Kidney (tissue), 14 donors: ENCODE results near the gene ZDHHC1. TPM values are rescaled to one million over a fixed set of nuclear protein-coding genes. Genes with fewer than 3 reads are reported as not detected.
A peak's percentile ranks its signal among the peaks of the same experiment; 100 is the strongest.
"Not testable (repeated sequence)": the region's sequence is repeated elsewhere in the genome, so short reads cannot be mapped to it uniquely, and the experiment has no call there.

Source experiments
- DNase-seq, 5 donors: peaks; one replicate each; pipeline ENCODE4 v3.0.0-alpha.2; 2013 to 2020
- FAIRE-seq: peaks from 2 replicates; lab custom pipeline; 2012; peaks lifted over from hg19 to GRCh38; lab: Jason Lieb, UNC
- H3K27ac ChIP-seq, 2 donors: one replicate each; pipeline ENCODE4 v1.7.0; 2013; ENCODE audit warnings: low read depth in 2 of 2, low read length in 2 of 2, inconsistent platforms in 1 of 2
- H3K27me3 ChIP-seq: one replicate; pipeline ENCODE4 v1.7.1; 2013; ENCODE audit warnings: low read length, inconsistent platforms; ENCODE audit not compliant: control insufficient read depth, insufficient read depth
- H3K36me3 ChIP-seq, 3 donors: one replicate each; pipeline versions ENCODE4 v1.7.0 to v1.7.1; 2013; ENCODE audit warnings: low read length in 3 of 3, control low read depth in 1 of 3, inconsistent platforms in 1 of 3; ENCODE audit not compliant: insufficient read depth in 3 of 3, control insufficient read depth in 2 of 3
- H3K4me1 ChIP-seq, 3 donors: one replicate each; pipeline versions ENCODE4 v1.7.0 to v1.7.1; 2013; ENCODE audit warnings: low read length in 3 of 3, inconsistent platforms in 1 of 3, low read depth in 1 of 3; ENCODE audit not compliant: control insufficient read depth in 2 of 3, insufficient read depth in 2 of 3
- H3K4me3 ChIP-seq, 3 donors: one replicate each; pipeline versions ENCODE4 v1.7.0 to v1.8.1; 2013; ENCODE audit warnings: low read length in 3 of 3, control low read depth in 1 of 3, inconsistent platforms in 1 of 3
- H3K9ac ChIP-seq, 3 donors: one replicate each; pipeline versions ENCODE4 v1.7.0 to v1.7.1; 2013; ENCODE audit warnings: low read length in 3 of 3, control low read depth in 1 of 3, inconsistent platforms in 1 of 3
- H3K9me3 ChIP-seq, 3 donors: one replicate each; pipeline versions ENCODE4 v1.7.0 to v1.7.1; 2013; ENCODE audit warnings: low read length in 3 of 3, control low read depth in 1 of 3, inconsistent platforms in 1 of 3; ENCODE audit not compliant: control insufficient read depth in 2 of 3, insufficient read depth in 1 of 3
- CTCF ChIP-seq: IDR thresholded peaks from 3 replicates; pipeline ENCODE4 v1.5.1; 2012; ENCODE audit warnings: mild to moderate bottlenecking, moderate library complexity, borderline replicate concordance; ENCODE audit not compliant: insufficient read depth; ENCODE audit errors: extremely low read depth
- intact Hi-C: fragments of 100-400 bp; cut with DNase I; formaldehyde crosslinking; loops from one replicate; pipeline ENCODE4 v1.11.1; 2022
- polyA plus RNA-seq: library from polyadenylated mRNA; stranded (reverse); fragments of 350-450 nt; fragmentation: Illumina TruSeq; extraction: RNeasy Lipid Tissue Mini Kit (QIAGEN cat#74804); gene quantifications from one replicate; pipeline ENCODE4 v1.2.3, GENCODE V29; 2014; ENCODE audit warnings: low read depth, low replicate concordance; ENCODE audit not compliant: insufficient read depth
- total RNA-seq: library from RNA; stranded (reverse); fragmentation: NEBNext Ultra II Directional; extraction: Animal tissue kit (Norgen Biotek cat#: 25700); gene quantifications from one replicate; pipeline ENCODE4 v1.2.1, GENCODE V29; 2021
- donor health status: control.
- donor health status: control.
- donor health status: control.
- donor health status: control.
- donor health status: control.
- donor health status: DM: yes; HTN: yes; CAD: no.
- donor health status: Normal renal cell carcinoma (clear cell type).

ZDHHC1 gene
- total and polyA plus RNA-seq, 2 donors from 2014 or later: 14.6 to 23.6 TPM

DNA sequence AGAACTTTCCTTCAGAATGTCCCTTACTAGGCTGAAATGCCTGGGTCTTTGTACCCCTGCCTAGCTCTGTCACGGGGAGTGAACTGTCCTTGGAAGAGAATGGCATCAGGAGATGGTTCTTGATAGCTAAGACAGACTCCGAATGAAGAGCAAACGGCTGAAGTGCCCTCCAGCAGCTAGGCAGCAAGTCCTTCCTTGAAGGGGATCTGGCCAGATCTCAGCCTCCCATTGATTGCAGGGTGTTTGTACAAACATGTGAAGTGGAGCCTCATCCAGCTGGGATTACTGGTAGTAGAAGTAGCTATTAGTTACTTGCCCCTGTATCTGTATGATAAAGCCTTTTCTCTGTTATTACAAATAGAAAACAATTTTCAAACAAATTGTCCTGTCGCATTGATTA, 58.7 kb downstream of the ZDHHC1 start:
- DNase-seq: no peak
- H3K9ac ChIP-seq: no peak overlapping the region
- no peak for FAIRE-seq
- H3K36me3 ChIP-seq: no peaks in the 10 kb centered on the region
- no peak for TF ChIP-seq CTCF
- H3K4me3 ChIP-seq: no peak overlapping the region
- H3K27me3 ChIP-seq: no peaks in the 10 kb centered on the region
- H3K27ac ChIP-seq: no peak overlapping the region
- no peaks in the 10 kb centered on the region for H3K4me1 ChIP-seq
- intact Hi-C loops: no loop called here
- H3K9me3 ChIP-seq: no peaks in the 10 kb centered on the region

- no peaks in the 10 kb centered on the region for H3K36me3 ChIP-seq
- H3K27ac ChIP-seq: no peak overlapping the region
- FAIRE-seq: no peak
- no peak overlapping the region for H3K4me3 ChIP-seq
- H3K27me3 ChIP-seq: no peaks in the 10 kb centered on the region
- peak in 4 of 5 donors; percentile 42 to 94 (median 80) for DNase-seq
- no peaks in the 10 kb centered on the region for H3K9me3 ChIP-seq
- no peaks in the 10 kb centered on the region for H3K4me1 ChIP-seq
- intact Hi-C loops: no loop called here
- TF ChIP-seq CTCF: no peak
- H3K9ac ChIP-seq: no peak overlapping the region
Observed at GRCh38 chr16:67356396-67356795, 59.9 kb downstream of the ZDHHC1 start.

DNA sequence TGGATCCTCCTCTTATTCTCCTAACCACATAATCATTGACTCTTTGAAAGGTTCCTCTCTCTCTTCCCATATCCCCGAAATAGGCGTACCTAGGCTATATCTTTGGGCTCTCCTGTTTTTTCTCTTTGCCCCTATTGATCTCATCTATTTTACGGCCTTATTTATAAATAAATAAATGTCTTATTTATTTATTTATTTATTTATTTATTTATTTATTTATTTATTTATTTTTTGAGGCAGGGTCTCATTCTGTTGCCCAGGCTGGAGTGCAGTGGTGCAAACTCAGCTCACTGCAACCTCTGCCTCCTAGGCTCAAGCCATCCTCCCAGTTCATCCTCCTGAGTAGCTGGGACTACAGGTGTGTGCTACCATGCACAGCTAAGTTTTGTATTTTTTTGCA, 63.8 kb downstream of the ZDHHC1 start:
- H3K36me3 ChIP-seq, FAIRE-seq, H3K4me3 ChIP-seq, DNase-seq, H3K27me3 ChIP-seq, intact Hi-C loops, H3K4me1 ChIP-seq, H3K27ac ChIP-seq, H3K9me3 ChIP-seq, H3K9ac ChIP-seq: not testable (repeated sequence)

- Histone ChIP-seq H3K4me1 (no peaks in the 10 kb centered on the region), H3K9ac (no peak overlapping the region), H3K27me3 (no peaks in the 10 kb centered on the region), H3K27ac (no peak overlapping the region), H3K4me3 (no peak overlapping the region), H3K9me3 (no peaks in the 10 kb centered on the region), H3K36me3 (no peaks in the 10 kb centered on the region)
- TF ChIP-seq CTCF: no peak
- intact Hi-C loops: no loop called here
- FAIRE-seq (no peak), DNase-seq (no peak)
Observed at GRCh38 chr16:67350324-67350723, 66.0 kb downstream of the ZDHHC1 start.
